ENCODE results near the gene GDPD4. TPM values are rescaled to one million over a fixed set of nuclear protein-coding genes. Genes with fewer than 3 reads are reported as not detected.

The GDPD4 gene
- total and polyA plus RNA-seq, 8 donors = 0.12 TPM; not detected in 7

GRCh38 chr11:77183431-77183984 lies 118.0 kb downstream of the GDPD4 start:
- intact Hi-C loops (cut with DNase I; ENCODE audit: low total_unique reads) = no loop called here
- WGBS, 5 donors = 79 to 92% (median 83%) methylated on average over 4 of the region's 4 CpGs
- Histone ChIP-seq H3K9me3 (no peaks in the 10 kb centered on the region), H3K4me3 (no peak overlapping the region), H3K27me3 (no peaks in the 10 kb centered on the region), H3K27ac (no peak overlapping the region), H3K4me1 (no peaks in the 10 kb centered on the region), H3K36me3 (no peaks in the 10 kb centered on the region)
- TF ChIP-seq POLR2AphosphoS5 (IDR thresholded peaks at IDR 0.05) = no peak
- TF ChIP-seq, protein P1, sequence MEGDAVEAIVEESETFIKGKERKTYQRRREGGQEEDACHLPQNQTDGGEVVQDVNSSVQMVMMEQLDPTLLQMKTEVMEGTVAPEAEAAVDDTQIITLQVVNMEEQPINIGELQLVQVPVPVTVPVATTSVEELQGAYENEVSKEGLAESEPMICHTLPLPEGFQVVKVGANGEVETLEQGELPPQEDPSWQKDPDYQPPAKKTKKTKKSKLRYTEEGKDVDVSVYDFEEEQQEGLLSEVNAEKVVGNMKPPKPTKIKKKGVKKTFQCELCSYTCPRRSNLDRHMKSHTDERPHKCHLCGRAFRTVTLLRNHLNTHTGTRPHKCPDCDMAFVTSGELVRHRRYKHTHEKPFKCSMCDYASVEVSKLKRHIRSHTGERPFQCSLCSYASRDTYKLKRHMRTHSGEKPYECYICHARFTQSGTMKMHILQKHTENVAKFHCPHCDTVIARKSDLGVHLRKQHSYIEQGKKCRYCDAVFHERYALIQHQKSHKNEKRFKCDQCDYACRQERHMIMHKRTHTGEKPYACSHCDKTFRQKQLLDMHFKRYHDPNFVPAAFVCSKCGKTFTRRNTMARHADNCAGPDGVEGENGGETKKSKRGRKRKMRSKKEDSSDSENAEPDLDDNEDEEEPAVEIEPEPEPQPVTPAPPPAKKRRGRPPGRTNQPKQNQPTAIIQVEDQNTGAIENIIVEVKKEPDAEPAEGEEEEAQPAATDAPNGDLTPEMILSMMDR (IDR thresholded peaks at IDR 0.05) = no peak
- TF ChIP-seq EP300 (IDR thresholded peaks at IDR 0.05) = no peak
- TF ChIP-seq POLR2A (IDR thresholded peaks at IDR 0.05) = no peak
- DNase-seq = no peak

DNA sequence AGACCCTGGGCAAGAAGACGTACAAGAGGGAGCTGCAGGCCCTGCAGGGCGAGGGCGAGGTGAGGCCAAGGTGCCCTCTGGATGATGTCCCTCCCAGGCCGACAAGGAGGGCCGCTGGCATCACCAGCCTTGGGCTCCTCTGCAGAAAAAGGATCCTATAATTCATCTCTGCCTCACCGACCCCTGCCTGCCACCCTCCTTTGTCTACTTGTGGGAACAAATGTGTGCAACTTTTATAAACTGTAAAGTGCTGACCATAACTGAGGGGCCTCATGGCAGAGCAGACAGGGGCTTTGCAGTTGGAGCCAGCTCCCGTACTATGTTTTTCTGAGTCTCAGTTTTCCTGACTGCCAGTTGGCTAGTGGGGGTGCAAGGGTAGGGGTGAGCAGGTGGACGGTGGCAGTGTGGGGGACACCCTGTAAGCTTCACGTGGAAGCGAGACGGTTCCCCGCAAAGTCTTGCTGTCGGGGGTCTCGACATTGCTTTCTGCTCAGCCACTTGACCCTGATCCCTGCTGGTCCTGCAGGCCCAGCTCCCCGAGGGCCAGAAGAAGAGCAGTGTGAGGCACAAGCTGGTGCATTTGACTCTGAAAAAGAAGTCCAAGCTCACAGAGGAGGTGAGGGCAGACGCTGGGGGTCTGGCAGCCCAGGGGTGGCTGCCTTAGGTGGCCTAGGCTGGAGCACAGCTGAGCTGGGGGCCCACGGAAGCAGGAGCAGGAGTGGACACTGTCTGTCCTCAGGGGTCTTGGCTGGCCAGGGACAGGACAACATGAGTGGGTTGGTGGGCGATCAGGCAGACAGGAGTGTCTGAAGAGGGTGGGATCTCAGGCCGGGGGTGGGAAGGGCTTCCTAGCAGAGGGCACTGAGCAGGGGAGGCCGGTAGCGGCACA lies 118.7 kb downstream of the GDPD4 start:
- Histone ChIP-seq H3K27me3 (no peaks in the 10 kb centered on the region), H3K27ac (no peak overlapping the region), H3K4me3 (no peak overlapping the region), H3K4me1 (no peaks in the 10 kb centered on the region), H3K36me3 (no peaks in the 10 kb centered on the region), H3K9me3 (no peaks in the 10 kb centered on the region)
- 89 to 94% (median 92%) methylated on average over 21 of the region's 21 CpGs for WGBS, 5 donors
- no peak for DNase-seq
- TF ChIP-seq EP300 (IDR thresholded peaks at IDR 0.05) (no peak), POLR2A (IDR thresholded peaks at IDR 0.05) (no peak), POLR2AphosphoS5 (IDR thresholded peaks at IDR 0.05) (no peak)
- TF ChIP-seq, protein P1 (IDR thresholded peaks at IDR 0.05) = no peak
- intact Hi-C loops (cut with DNase I; ENCODE audit: low total_unique reads) = no loop called here

GRCh38 chr11:77181799-77182541 lies 119.5 kb downstream of the GDPD4 start:
- no peak for TF ChIP-seq POLR2AphosphoS5 (IDR thresholded peaks at IDR 0.05)
- TF ChIP-seq EP300 (IDR thresholded peaks at IDR 0.05) = no peak
- TF ChIP-seq, protein P1 (IDR thresholded peaks at IDR 0.05) = no peak
- no peak for TF ChIP-seq POLR2A (IDR thresholded peaks at IDR 0.05)
- no peaks in the 10 kb centered on the region for H3K36me3 ChIP-seq
- WGBS, 5 donors = 82 to 92% (median 90%) methylated on average over 13 to 22 of the region's 22 CpGs
- intact Hi-C loops (cut with DNase I; ENCODE audit: low total_unique reads) = no loop called here
- H3K27ac ChIP-seq = no peak overlapping the region
- no peaks in the 10 kb centered on the region for H3K27me3 ChIP-seq
- DNase-seq = no peak
- no peak overlapping the region for H3K4me3 ChIP-seq
- no peaks in the 10 kb centered on the region for H3K4me1 ChIP-seq
- no peaks in the 10 kb centered on the region for H3K9me3 ChIP-seq

DNA sequence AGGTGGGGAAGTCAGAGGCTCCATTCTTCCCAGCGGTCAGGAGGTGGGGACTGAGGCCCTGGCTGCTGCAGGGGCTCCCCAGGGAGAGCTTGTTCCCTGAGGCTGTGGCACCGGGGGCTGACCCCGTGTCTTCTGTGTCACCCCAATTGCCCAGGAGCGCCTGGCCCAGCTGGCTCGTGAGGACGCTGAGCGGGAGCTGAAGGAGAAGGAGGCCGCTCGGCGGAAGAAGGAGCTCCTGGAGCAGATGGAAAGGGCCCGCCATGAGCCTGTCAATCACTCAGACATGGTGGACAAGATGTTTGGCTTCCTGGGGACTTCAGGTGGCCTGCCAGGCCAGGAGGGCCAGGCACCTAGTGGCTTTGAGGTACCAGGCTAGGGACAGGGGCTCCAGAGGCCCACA lies 120.3 kb downstream of the GDPD4 start:
- H3K27me3 ChIP-seq = no peaks in the 10 kb centered on the region
- H3K27ac ChIP-seq = no peak overlapping the region
- no peak for DNase-seq
- 92 to 100% (median 95%) methylated on average over 6 to 11 of the region's 11 CpGs for WGBS, 5 donors
- no peak for TF ChIP-seq EP300 (IDR thresholded peaks at IDR 0.05)
- TF ChIP-seq POLR2A (IDR thresholded peaks at IDR 0.05) = no peak
- TF ChIP-seq, protein P1 (IDR thresholded peaks at IDR 0.05) = no peak
- no peak for TF ChIP-seq POLR2AphosphoS5 (IDR thresholded peaks at IDR 0.05)
- H3K36me3 ChIP-seq = no peaks in the 10 kb centered on the region
- H3K9me3 ChIP-seq = no peaks in the 10 kb centered on the region
- no peak overlapping the region for H3K4me3 ChIP-seq
- intact Hi-C loops (cut with DNase I; ENCODE audit: low total_unique reads) = no loop called here
- H3K4me1 ChIP-seq = no peaks in the 10 kb centered on the region

Measured in stomach (tissue), 9 donors.